Stomach (tissue), 9 donors: ENCODE measurements around the gene EIF1B. TPM values are rescaled to one million over a fixed set of nuclear protein-coding genes. Genes with fewer than 3 reads are reported as not detected.

Experiments
- DNase-seq, 2 donors: peaks; one replicate each; pipeline versions ENCODE4 v3.0.0 to v3.0.0-alpha.2; 2013 to 2019
- H3K27ac ChIP-seq, 5 donors: fragments of 200-600 bp in 4 of 5; sonication (generic) in 4 of 5; one replicate each; pipeline ENCODE4 v1.5.1; 2013 to 2019; ENCODE audit warnings: mild to moderate bottlenecking in 1 of 5, moderate library complexity in 1 of 5
- H3K27me3 ChIP-seq, 3 donors: fragments of 200-600 bp; sonication (generic); one replicate each; pipeline ENCODE4 v1.5.1; 2017 to 2019; ENCODE audit warnings: mixed run types in 1 of 3
- H3K36me3 ChIP-seq, 4 donors: fragments of 200-600 bp; sonication (generic); 1 replicate in 3 of 4; 2 replicates in 1 of 4; pipeline ENCODE4 v1.5.1; 2016 to 2019
- H3K4me1 ChIP-seq, 4 donors: fragments of 200-600 bp; sonication (generic); one replicate each; pipeline ENCODE4 v1.5.1; 2016 to 2019
- H3K4me3 ChIP-seq, 4 donors: fragments of 200-600 bp; sonication (generic) in 3 of 4; one replicate each; pipeline ENCODE4 v1.5.1; 2016 to 2019; ENCODE audit warnings: mild to moderate bottlenecking in 1 of 4
- H3K9me3 ChIP-seq, 4 donors: fragments of 200-600 bp; sonication (generic); one replicate each; pipeline ENCODE4 v1.5.1; 2016 to 2019
- EP300 ChIP-seq: sonication (generic); formaldehyde crosslinking; IDR thresholded peaks from one replicate; pipeline ENCODE4 v1.6.1; 2017; ENCODE audit warnings: antibody characterized with exemption
- POLR2A ChIP-seq, 4 donors: fragments of 450-650 bp; IDR thresholded peaks; one replicate each; pipeline ENCODE4 v1.6.1; 2016; ENCODE audit warnings: antibody characterized with exemption in 4 of 4, control low read depth in 2 of 4, mild to moderate bottlenecking in 1 of 4, moderate library complexity in 1 of 4
- POLR2AphosphoS5 ChIP-seq, 3 donors: sonication (generic); formaldehyde crosslinking; IDR thresholded peaks; one replicate each; pipeline ENCODE4 v1.6.1; 2016; ENCODE audit warnings: antibody characterized with exemption in 3 of 3
- WGBS, 5 donors: extraction: QIAGEN DNeasy Blood & Tissue Kit in 3 of 5; methylation state at CpG; one replicate each; pipeline versions ENCODE4 v1.1.5 to v1.1.7; 2013 to 2018; 5-methylcytosine and 5-hydroxymethylcytosine counted together
- intact Hi-C: fragments of 100-400 bp; cut with DNase I; formaldehyde crosslinking; loops from one replicate; pipeline ENCODE4 v1.15.1; 2023; ENCODE audit warnings: low total_unique reads
- polyA plus RNA-seq, 3 donors: library from polyadenylated mRNA; stranded (reverse); fragments of 200-250 nt; gene quantifications; one replicate each; pipeline ENCODE4 v1.2.3, GENCODE V29; 2013
- total RNA-seq, 5 donors: library from RNA; depleted of rRNA; stranded (reverse); fragments of >200 nt; gene quantifications; one replicate each; pipeline versions ENCODE4 v1.1.0 to v1.2.3, GENCODE V29; 2014 to 2016
- TF ChIP-seq, protein P1 (sequence below), 7 experiments: fragments of 450-650 bp in 4 of 7; fragments of 200-600 bp in 3 of 7; sonication (generic) in 3 of 7; IDR thresholded peaks; one replicate each; pipeline ENCODE4 v1.5.1; 2016 to 2019; ENCODE audit warnings: antibody characterized with exemption in 7 of 7, control low read depth in 2 of 7, mild to moderate bottlenecking in 1 of 7
- donor health status: healthy with polysubstance abuse.
- donor health status: Bipolar disorder and iron deficiency.
- donor health status: healthy.

Gene EIF1B
- total and polyA plus RNA-seq, 8 donors = 2.6 to 76.8 (median 39.8) TPM

DNA sequence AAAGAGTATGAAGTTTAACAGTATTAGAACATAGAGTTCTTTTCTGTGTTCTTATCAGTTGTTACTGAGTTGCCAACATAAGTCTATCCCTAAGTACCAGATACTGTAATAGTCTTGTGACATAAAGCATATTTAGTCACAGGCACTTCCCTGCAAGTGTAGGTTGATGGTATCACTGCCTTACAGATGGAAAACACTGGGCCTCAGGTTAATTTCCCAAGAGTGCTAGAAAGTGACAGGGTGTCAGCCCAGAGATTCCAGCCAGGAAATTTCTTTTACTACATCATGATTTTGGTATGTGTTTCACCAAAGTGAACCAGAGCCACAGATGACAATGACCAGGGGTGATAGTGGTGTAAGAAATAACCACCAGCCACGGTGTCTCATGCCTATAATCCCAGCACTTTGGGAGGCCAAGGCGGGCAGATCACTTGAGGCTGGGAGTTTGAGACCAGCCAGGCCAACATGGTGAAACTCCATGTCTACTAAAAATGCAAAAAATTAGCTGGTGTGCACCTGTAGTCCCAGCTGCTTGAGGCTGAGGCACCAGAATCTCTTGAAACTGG is 3.2 kb downstream of the EIF1B start:
- intact Hi-C loops = no loop called here
- H3K9me3 ChIP-seq = no peaks in the 10 kb centered on the region
- no peak for DNase-seq
- H3K4me1 ChIP-seq = peaks cover 27 to 54% (median 39%) of the 10 kb centered on the region in 4 donors
- no peaks in the 10 kb centered on the region for H3K27me3 ChIP-seq
- TF ChIP-seq POLR2A (IDR thresholded peaks at IDR 0.05) (no peak), POLR2AphosphoS5 (IDR thresholded peaks at IDR 0.05) (no peak), EP300 (no peak)
- peaks cover 13 to 43% (median 33%) of the 10 kb centered on the region in 4 donors for H3K36me3 ChIP-seq
- H3K4me3 ChIP-seq = peak overlapping the region in 1 of 4 donors; percentile 91
- H3K27ac ChIP-seq = peak overlapping the region in 3 of 5 donors; percentile 11 to 48 (median 14)
- 63 to 95% (median 87%) methylated on average over 2 of the region's 2 CpGs for WGBS, 5 donors

DNA sequence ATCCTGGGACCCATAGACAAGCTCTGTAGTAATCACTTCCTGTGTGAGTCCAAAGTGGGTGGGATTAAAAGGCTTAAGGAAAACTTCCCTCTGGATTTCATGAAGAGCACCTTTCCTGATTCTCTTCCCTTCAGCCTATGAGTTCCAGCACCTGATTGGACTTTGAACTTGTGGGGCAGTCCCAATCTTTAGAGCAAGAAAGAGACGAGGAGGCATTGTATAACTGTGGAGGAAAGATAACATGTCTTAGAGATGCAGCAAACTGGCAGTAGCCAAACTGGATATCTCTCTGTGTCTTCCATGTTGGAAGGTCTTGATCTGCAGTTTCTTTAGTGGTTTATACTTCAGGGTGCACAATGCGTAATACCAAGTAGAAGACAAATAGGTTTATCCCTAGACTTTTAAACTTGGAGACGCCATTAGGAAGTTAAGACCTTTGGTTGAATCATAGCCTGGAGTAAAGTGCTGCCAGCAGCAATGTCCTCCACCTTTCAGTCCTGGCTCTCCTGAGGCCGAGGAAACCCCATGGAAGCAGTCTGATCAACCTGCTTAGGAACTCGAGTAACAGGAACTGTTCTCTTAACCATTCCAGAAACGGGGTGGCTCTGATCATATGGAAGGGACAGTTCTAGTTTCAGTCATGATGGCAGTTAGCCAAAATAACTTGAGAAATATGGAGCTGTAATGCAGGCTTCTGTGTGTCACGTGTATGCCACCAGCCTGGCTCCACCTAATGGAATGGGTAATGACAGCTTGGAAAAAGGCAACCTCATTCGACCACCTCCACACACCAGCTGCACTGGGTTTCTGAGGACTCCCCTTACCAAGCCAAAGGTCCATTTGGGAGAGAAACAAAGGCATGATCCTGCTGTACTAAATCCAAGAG is 4.7 kb downstream of the EIF1B start:
- peaks cover 21 to 43% (median 32%) of the 10 kb centered on the region in 4 donors for H3K4me1 ChIP-seq
- 53 to 63% (median 56%) methylated on average over 8 of the region's 8 CpGs for WGBS, 5 donors
- TF ChIP-seq, protein P1, sequence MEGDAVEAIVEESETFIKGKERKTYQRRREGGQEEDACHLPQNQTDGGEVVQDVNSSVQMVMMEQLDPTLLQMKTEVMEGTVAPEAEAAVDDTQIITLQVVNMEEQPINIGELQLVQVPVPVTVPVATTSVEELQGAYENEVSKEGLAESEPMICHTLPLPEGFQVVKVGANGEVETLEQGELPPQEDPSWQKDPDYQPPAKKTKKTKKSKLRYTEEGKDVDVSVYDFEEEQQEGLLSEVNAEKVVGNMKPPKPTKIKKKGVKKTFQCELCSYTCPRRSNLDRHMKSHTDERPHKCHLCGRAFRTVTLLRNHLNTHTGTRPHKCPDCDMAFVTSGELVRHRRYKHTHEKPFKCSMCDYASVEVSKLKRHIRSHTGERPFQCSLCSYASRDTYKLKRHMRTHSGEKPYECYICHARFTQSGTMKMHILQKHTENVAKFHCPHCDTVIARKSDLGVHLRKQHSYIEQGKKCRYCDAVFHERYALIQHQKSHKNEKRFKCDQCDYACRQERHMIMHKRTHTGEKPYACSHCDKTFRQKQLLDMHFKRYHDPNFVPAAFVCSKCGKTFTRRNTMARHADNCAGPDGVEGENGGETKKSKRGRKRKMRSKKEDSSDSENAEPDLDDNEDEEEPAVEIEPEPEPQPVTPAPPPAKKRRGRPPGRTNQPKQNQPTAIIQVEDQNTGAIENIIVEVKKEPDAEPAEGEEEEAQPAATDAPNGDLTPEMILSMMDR (IDR thresholded peaks at IDR 0.05) = no peak
- TF ChIP-seq POLR2A (IDR thresholded peaks at IDR 0.05) (no peak), EP300 (no peak), POLR2AphosphoS5 (IDR thresholded peaks at IDR 0.05) (no peak)
- H3K27me3 ChIP-seq = no peaks in the 10 kb centered on the region
- H3K36me3 ChIP-seq = peaks cover 13 to 43% (median 33%) of the 10 kb centered on the region in 4 donors
- H3K27ac ChIP-seq = peak overlapping the region in 3 of 5 donors; percentile 21 to 50 (median 28)
- peak in 1 of 2 donors; percentile 21 for DNase-seq
- intact Hi-C loops = no loop called here
- no peak overlapping the region for H3K4me3 ChIP-seq
- no peaks in the 10 kb centered on the region for H3K9me3 ChIP-seq

DNA sequence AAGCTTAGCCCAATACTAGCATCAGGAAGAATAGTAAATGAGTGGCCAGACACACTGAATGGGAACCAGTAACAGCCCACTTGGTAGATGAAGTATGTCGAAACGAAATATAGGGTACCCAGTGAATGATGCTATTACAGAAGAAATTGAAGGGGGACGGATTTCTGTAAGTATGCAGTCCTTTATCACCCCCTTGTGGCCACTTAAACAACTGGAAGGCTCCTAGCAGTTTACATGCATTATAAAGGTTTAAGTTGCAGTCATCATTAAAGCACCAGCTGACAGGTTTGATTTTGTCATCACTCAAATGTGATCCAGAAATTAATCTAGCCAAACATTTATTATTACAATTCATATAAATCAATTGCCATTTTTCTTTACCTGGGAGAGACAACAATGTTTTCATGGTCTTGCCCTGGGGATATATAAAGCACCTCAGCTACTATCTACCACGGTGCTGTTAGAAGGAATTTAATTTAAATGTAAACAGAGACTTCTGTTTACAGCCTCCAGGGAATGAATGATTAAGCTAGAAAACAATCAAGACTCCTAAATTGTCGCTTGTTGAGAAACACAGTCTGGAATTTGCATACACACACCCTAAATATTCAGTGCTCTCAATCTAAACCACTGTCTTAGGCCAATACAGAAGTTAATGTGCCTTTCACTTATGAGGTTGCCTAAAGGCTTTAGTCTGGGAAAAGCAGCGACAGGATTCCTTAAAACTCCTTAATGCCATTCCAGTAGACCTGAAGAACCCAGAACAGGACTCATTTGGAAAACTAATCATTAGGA is 7.8 kb downstream of the EIF1B start:
- Histone ChIP-seq H3K27ac (no peak overlapping the region), H3K9me3 (no peaks in the 10 kb centered on the region), H3K4me1 (peaks cover 6 to 25% (median 17%) of the 10 kb centered on the region in 4 donors), H3K27me3 (no peaks in the 10 kb centered on the region), H3K36me3 (peaks cover 12 to 33% (median 24%) of the 10 kb centered on the region in 4 donors), H3K4me3 (no peak overlapping the region)
- WGBS, 5 donors = 15 to 24% (median 20%) methylated on average over 6 of the region's 6 CpGs
- TF ChIP-seq, protein P1 (IDR thresholded peaks at IDR 0.05) = peak in 5 of 7 experiments; percentile 43 to 86 (median 82)
- TF ChIP-seq EP300 (no peak), POLR2A (IDR thresholded peaks at IDR 0.05) (no peak), POLR2AphosphoS5 (IDR thresholded peaks at IDR 0.05) (no peak)
- DNase-seq = peak in 1 of 2 donors; percentile 85
- intact Hi-C loops = loop anchor here (5.0 kb wide), 1 partner anchor 130 kb away; no protein-coding TSS in a partner anchor

DNA sequence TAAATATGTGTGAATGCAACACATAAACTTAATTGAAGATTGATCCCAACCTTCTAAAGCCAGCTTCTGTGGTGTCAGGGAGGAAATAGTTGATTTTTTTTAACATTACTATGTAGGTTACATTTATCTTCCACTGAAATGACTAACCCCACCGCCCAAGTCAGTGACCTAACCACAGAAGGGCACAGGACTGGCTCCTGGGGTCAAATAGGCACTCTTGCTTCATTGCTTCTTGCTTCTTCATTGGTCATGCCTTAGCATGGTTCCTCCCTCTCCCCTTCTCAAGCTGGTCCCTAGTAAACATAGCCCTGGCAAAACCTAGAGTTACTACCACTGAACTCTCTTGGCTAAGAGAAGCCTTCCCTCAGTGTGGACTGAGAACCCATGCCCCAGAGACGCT is 12.3 kb downstream of the EIF1B start:
- 70 to 80% (median 75%) methylated on average over 2 of the region's 2 CpGs for whole genome bisulfite sequencing, 5 donors
- Histone ChIP-seq H3K4me1 (no peaks in the 10 kb centered on the region), H3K36me3 (no peaks in the 10 kb centered on the region), H3K27ac (no peak overlapping the region), H3K9me3 (no peaks in the 10 kb centered on the region), H3K4me3 (no peak overlapping the region), H3K27me3 (no peaks in the 10 kb centered on the region)
- intact Hi-C loops = no loop called here
- TF ChIP-seq EP300 (no peak), POLR2AphosphoS5 (IDR thresholded peaks at IDR 0.05) (no peak)
- DNase-seq = no peak

DNA sequence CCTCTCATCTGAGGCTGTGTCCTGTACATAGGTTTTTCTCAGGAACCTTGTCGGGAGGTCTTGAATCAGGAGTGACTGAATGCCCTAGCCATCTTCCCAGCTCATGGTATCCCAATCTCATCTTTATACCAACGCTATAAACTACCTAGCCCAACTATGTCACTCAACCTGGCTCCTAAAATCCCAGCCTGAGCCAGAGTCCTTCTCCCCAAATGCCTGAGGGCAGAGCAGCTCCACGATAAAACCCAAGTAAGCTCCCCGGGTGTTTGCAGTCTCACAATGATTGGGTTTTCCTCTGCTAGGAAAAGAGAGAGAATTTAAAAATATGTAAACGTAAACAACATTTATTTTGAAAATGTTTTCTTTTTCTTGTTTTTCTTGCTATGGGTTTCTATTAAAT is 14.4 kb downstream of the EIF1B start:
- intact Hi-C loops = no loop called here
- H3K4me1 ChIP-seq = peaks cover 0 to 6% (median 1%) of the 10 kb centered on the region in 4 donors
- 67 to 87% (median 83%) methylated on average over 5 of the region's 5 CpGs for WGBS, 5 donors
- H3K27me3 ChIP-seq = no peaks in the 10 kb centered on the region
- no peak overlapping the region for H3K4me3 ChIP-seq
- no peak for DNase-seq
- H3K27ac ChIP-seq = no peak overlapping the region
- H3K36me3 ChIP-seq = no peaks in the 10 kb centered on the region
- TF ChIP-seq POLR2A (IDR thresholded peaks at IDR 0.05) (no peak), POLR2AphosphoS5 (IDR thresholded peaks at IDR 0.05) (no peak), EP300 (no peak)
- TF ChIP-seq, protein P1 (IDR thresholded peaks at IDR 0.05) = no peak
- no peaks in the 10 kb centered on the region for H3K9me3 ChIP-seq
